Panc1 (cell line): ENCODE measurements around the gene HAND1.

ENCODE experiments used
- POLR2AphosphoS5 ChIP-seq: IDR thresholded peaks from 2 replicates; pipeline ENCODE4 v1.6.1; 2012; ENCODE audit warnings: mild to moderate bottlenecking, low read depth, low read length, moderate library complexity
- SIN3A ChIP-seq: IDR thresholded peaks from 2 replicates; pipeline ENCODE4 v1.6.1; 2012; ENCODE audit warnings: low read depth, mild to moderate bottlenecking, low read length, moderate library complexity, borderline replicate concordance; ENCODE audit not compliant: insufficient read depth
- TF ChIP-seq, protein P1 (sequence below): fragments of 450-650 bp; IDR thresholded peaks from 2 replicates; pipeline ENCODE4 v1.5.1; 2017; ENCODE audit warnings: mild to moderate bottlenecking
- TF ChIP-seq, protein P2 (sequence below), 2 experiments: IDR thresholded peaks; 2 replicates each; pipeline ENCODE4 v1.6.1; 2011 to 2012; ENCODE audit warnings: low read depth in 2 of 2, control low read depth in 1 of 2, low read length in 1 of 2, mild to moderate bottlenecking in 1 of 2, moderate library complexity in 1 of 2; ENCODE audit not compliant: insufficient read depth in 1 of 2

DNA sequence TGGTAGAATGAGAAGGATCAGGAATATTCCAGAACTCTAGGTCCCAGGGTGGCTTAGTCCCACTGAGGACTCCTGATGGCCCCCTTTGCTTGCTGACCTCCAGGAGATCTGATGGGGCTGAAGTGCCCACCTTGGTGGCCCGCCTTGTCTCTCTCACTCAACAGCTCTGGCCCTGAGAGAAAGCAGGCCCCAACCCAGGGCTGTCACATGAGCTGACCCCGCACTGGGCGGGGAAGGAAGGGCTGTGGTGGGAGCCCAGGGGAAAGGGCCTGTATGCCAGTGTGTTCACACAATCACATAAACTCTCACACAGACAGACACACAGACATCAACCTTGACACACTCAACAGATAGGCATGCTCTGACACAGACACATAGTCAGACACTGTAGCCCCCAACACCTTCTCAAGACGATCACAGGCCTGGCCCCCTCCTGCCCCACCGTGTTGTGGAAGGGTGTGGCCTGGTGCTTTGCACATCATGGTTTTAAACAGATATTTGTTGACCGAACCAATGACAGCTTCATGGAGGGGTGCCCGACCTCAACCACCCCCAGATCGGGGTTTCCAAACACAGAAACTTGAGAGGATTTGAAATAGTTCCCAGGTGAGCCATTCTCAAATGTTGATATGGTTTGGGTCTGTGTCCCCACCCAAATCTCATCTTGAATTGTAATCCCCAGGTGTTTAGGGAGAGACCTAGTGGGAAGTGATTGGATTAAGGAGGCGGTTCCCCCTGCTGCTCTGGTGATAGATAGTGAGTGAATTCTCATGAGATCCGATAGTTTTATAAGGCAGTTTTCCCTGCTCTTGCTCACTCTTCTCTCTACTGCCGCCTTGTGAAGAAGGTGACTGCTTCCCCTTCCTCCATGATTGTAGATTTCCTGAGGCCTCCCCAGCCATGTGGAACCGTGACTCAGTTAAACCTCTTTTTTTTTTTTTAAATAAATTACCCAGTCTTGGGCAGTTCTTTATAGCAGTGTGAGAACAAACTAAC, 48.5 kb upstream of the HAND1 start:
- TF ChIP-seq, protein P1, sequence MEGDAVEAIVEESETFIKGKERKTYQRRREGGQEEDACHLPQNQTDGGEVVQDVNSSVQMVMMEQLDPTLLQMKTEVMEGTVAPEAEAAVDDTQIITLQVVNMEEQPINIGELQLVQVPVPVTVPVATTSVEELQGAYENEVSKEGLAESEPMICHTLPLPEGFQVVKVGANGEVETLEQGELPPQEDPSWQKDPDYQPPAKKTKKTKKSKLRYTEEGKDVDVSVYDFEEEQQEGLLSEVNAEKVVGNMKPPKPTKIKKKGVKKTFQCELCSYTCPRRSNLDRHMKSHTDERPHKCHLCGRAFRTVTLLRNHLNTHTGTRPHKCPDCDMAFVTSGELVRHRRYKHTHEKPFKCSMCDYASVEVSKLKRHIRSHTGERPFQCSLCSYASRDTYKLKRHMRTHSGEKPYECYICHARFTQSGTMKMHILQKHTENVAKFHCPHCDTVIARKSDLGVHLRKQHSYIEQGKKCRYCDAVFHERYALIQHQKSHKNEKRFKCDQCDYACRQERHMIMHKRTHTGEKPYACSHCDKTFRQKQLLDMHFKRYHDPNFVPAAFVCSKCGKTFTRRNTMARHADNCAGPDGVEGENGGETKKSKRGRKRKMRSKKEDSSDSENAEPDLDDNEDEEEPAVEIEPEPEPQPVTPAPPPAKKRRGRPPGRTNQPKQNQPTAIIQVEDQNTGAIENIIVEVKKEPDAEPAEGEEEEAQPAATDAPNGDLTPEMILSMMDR: no peak
- no peak for TF ChIP-seq SIN3A
- no peak for TF ChIP-seq POLR2AphosphoS5
- TF ChIP-seq, protein P2, sequence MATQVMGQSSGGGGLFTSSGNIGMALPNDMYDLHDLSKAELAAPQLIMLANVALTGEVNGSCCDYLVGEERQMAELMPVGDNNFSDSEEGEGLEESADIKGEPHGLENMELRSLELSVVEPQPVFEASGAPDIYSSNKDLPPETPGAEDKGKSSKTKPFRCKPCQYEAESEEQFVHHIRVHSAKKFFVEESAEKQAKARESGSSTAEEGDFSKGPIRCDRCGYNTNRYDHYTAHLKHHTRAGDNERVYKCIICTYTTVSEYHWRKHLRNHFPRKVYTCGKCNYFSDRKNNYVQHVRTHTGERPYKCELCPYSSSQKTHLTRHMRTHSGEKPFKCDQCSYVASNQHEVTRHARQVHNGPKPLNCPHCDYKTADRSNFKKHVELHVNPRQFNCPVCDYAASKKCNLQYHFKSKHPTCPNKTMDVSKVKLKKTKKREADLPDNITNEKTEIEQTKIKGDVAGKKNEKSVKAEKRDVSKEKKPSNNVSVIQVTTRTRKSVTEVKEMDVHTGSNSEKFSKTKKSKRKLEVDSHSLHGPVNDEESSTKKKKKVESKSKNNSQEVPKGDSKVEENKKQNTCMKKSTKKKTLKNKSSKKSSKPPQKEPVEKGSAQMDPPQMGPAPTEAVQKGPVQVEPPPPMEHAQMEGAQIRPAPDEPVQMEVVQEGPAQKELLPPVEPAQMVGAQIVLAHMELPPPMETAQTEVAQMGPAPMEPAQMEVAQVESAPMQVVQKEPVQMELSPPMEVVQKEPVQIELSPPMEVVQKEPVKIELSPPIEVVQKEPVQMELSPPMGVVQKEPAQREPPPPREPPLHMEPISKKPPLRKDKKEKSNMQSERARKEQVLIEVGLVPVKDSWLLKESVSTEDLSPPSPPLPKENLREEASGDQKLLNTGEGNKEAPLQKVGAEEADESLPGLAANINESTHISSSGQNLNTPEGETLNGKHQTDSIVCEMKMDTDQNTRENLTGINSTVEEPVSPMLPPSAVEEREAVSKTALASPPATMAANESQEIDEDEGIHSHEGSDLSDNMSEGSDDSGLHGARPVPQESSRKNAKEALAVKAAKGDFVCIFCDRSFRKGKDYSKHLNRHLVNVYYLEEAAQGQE (IDR thresholded peaks at IDR 0.05; ENCODE audit: insufficient read depth in 1 of 2, low read depth in 2 of 2, low read length in 1 of 2): no peak
